C4-2B (cell line): ENCODE measurements around the gene TUBA1A.
"Not testable (repeated sequence)": the region's sequence is repeated elsewhere in the genome, so short reads cannot be mapped to it uniquely, and the experiment has no call there.

ENCODE experiments used
- CTCF ChIP-seq: fragments of 450-650 bp; conservative IDR thresholded peaks from 2 replicates; pipeline ENCODE4 v1.5.1; 2017; ENCODE audit warnings: mild to moderate bottlenecking
- ZFX ChIP-seq: fragments of 450-650 bp; IDR thresholded peaks from 2 replicates; pipeline ENCODE4 v1.6.1; 2017

GRCh38 chr12:49186307-49186706 lies 2.6 kb downstream of the TUBA1A start:
- not testable (repeated sequence) for TF ChIP-seq CTCF, ZFX
